ENCODE results near the gene KCNH1. TPM values are rescaled to one million over a fixed set of nuclear protein-coding genes. Genes with fewer than 3 reads are reported as not detected.

Gene KCNH1
- total and polyA plus RNA-seq, 10 of the 15 experiments (the other 5 are each of a cell fraction or from before 2014, with no cell fraction given): 0.02 to 0.04 (median 0.04) TPM; not detected in 7

DNA sequence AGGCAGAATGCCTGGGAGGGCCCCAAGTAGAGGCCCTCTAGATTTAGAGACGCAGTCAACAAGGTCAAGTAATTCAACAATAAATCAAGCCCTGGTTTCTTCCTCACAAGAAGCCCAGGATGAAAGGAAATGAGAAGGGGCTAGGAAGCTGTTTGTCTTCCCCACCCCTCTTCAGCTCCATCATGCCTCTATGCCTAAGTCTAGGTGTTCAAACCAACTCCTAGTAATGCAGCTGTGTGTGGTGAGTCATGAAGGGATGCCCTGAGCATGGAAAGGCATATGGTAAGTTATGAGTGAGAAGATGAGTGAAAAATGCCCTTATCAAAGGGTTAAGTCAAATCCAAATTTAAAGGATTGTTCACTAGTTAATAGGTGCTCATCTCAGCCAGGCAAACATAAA is 339.5 kb downstream of the KCNH1 start:
- ChIA-PET CTCF (no interaction called here), POLR2A (no interaction called here), RAD21 (ENCODE audit: unreplicated experiment) (no interaction called here), SMC1A (ENCODE audit: uncharacterized antibody, unreplicated experiment) (interaction anchor here (1.4 to 1.5 kb wide), 2 partner anchors 10 to 22 kb away, joined by 4 to 5 read pairs; no protein-coding TSS in a partner anchor)
- no TSS peak for BruUV-seq (replicated peaks)
- intact Hi-C loops (cut with micrococcal nuclease; ENCODE audit: unreplicated experiment) (no loop called here), in situ Hi-C loops (cut with MboI) (no loop called here)
- Histone ChIP-seq H3K27ac (ENCODE audit: control insufficient read depth, insufficient read depth) (no peak overlapping the region), H2AFZ (ENCODE audit: control insufficient read depth, low read depth, low read length) (no peak overlapping the region), H3K27me3 (replicated peaks in 1 of 2; ENCODE audit: control insufficient read depth in 2 of 2, insufficient read depth in 2 of 2, low read length in 1 of 2) (no peaks in the 10 kb centered on the region; a peak in 1 of 4 replicates), H3K4me3 (no peak overlapping the region), H3K4me1 (ENCODE audit: control insufficient read depth, insufficient read depth, low read length) (no peaks in the 10 kb centered on the region), H4K20me1 (ENCODE audit: control insufficient read depth, insufficient read depth) (no peaks in the 10 kb centered on the region), H3K36me3 (ENCODE audit: control insufficient read depth in 2 of 2, insufficient read depth in 2 of 2, low read length in 1 of 2) (no peaks in the 10 kb centered on the region), H3K79me2 (ENCODE audit: control insufficient read depth, insufficient read depth, low read length) (no peaks in the 10 kb centered on the region), H3K4me2 (ENCODE audit: control insufficient read depth, insufficient read depth) (no peak overlapping the region), H3K9ac (ENCODE audit: control insufficient read depth, insufficient read depth, low read length) (no peak overlapping the region), H3K9me3 (replicated peaks; ENCODE audit: control insufficient read depth, insufficient read depth, low read length) (no peaks in the 10 kb centered on the region)
- DNase-seq (ENCODE audit: low read depth, low spot score) (no peak), FAIRE-seq (no peak), ATAC-seq (no peak)
- WGBS (ENCODE audit: insufficient coverage, insufficient replicate concordance, low lambda C conversion rate, missing lambda C conversion rate): 74% methylated on average over 1 of the region's 1 CpG
- TF ChIP-seq BACH1 (IDR thresholded peaks at IDR 0.05; ENCODE audit: borderline replicate concordance) (no peak), RAD21 (IDR thresholded peaks at IDR 0.05; ENCODE audit: insufficient read depth, low read depth, low read length) (no peak), GABPA (IDR thresholded peaks at IDR 0.05; ENCODE audit: low read depth) (no peak), ZSCAN29 (IDR thresholded peaks at IDR 0.05) (no peak), SP1 (IDR thresholded peaks at IDR 0.05; ENCODE audit: low read depth, low read length) (no peak), NR2C1 (IDR thresholded peaks at IDR 0.05) (no peak), ZBTB40 (IDR thresholded peaks at IDR 0.05; ENCODE audit: borderline replicate concordance) (no peak), KAT2A (conservative IDR thresholded peaks at IDR 0.05; ENCODE audit: control insufficient read depth, low read depth, low read length) (no peak), RELB (IDR thresholded peaks at IDR 0.05; ENCODE audit: low read depth) (no peak), PAX5 (IDR thresholded peaks at IDR 0.05; ENCODE audit: borderline replicate concordance, low read depth, low read length) (no peak), POLR2AphosphoS2 (IDR thresholded peaks at IDR 0.05; ENCODE audit: low read depth, low read length) (no peak), TCF3 (IDR thresholded peaks at IDR 0.05; ENCODE audit: borderline replicate concordance, insufficient read depth, low read depth, low read length) (no peak), PBX3 (IDR thresholded peaks at IDR 0.05; ENCODE audit: insufficient replicate concordance, low read depth, low read length) (no peak), SREBF1 (IDR thresholded peaks at IDR 0.05; ENCODE audit: low read length) (no peak), NR2F1 (conservative IDR thresholded peaks at IDR 0.05) (no peak)
- TF ChIP-seq, protein P1, sequence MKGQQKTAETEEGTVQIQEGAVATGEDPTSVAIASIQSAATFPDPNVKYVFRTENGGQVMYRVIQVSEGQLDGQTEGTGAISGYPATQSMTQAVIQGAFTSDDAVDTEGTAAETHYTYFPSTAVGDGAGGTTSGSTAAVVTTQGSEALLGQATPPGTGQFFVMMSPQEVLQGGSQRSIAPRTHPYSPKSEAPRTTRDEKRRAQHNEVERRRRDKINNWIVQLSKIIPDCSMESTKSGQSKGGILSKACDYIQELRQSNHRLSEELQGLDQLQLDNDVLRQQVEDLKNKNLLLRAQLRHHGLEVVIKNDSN (IDR thresholded peaks at IDR 0.05; ENCODE audit: borderline replicate concordance, extremely low read length, insufficient read depth, low read depth, low read length): no peak
- TF ChIP-seq, protein P2, sequence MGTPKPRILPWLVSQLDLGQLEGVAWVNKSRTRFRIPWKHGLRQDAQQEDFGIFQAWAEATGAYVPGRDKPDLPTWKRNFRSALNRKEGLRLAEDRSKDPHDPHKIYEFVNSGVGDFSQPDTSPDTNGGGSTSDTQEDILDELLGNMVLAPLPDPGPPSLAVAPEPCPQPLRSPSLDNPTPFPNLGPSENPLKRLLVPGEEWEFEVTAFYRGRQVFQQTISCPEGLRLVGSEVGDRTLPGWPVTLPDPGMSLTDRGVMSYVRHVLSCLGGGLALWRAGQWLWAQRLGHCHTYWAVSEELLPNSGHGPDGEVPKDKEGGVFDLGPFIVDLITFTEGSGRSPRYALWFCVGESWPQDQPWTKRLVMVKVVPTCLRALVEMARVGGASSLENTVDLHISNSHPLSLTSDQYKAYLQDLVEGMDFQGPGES (IDR thresholded peaks at IDR 0.05): no peak

All from GM12878 (cell line).